GM19240 (cell line): Measurements from ENCODE around the gene RAB26.
"Not testable (repeated sequence)": the region's sequence is repeated elsewhere in the genome, so short reads cannot be mapped to it uniquely, and the experiment has no call there.

Experiments
- DNase-seq: peaks from one replicate; pipeline ENCODE4 v3.0.0; 2011; ENCODE audit warnings: low spot score; ENCODE audit not compliant: insufficient read length

Gene RAB26, protein sequence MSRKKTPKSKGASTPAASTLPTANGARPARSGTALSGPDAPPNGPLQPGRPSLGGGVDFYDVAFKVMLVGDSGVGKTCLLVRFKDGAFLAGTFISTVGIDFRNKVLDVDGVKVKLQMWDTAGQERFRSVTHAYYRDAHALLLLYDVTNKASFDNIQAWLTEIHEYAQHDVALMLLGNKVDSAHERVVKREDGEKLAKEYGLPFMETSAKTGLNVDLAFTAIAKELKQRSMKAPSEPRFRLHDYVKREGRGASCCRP

DNA sequence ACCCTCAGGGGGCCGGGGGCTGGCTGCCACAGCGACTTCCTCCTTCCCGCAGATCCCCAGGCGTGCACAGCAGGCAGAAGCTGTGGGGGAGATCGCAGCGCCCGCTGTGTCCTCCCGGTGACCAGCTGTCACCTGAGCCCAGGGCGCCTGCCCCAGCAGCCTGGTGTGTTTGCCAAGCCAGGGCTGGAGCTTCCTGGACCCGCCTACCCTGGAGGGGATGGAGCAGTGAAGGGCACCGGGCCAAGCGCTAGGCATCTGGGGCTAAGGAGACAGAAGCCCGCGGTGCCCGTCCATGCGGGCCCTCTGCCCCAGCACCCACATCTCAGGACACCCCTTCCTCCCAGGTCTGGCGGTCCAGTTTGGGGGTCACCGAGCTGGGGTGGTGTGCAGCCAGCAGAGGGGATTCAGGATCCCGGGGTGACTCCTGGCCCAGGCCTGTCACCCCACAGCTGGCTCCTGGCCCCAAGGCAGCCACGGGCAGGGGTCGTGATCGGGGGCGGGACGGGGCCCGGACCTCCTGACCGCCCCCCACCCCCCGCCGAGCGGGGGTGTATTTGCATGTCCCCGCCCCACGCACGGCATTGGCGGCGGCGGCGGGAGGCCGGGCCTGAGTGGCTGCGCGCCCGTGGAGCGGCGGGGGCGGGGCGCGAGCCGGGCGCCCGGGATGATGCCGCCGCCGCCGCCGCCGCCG is at the start of gene RAB26:
Gene RAB26, plus strand, starts transcription at position 645 of the 691 bp plus-strand sequence. CDS start 159 bp downstream, outside the sequence.
- no peak for DNase-seq

DNA sequence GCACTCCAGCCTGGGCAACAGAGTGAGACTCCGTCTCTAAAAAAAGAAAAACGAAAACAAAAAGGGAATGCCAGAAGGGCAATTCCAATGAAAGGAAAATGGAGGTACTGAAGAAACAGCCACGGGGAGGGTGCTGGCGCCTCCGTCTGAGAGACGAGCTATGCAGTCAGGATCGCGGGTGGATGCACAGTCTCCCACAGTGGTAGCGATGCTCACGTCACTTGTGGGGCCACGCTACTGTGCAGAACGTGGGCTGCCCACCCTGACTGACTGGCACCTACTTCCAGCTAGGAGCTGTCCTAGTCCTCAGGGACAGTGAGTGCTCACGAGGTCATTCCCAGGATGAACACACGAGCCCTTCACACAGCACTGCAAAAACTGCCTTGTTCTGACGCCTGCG is 46.8 kb upstream of the RAB26 start:
- DNase-seq, result not testable (repeated sequence)

DNA sequence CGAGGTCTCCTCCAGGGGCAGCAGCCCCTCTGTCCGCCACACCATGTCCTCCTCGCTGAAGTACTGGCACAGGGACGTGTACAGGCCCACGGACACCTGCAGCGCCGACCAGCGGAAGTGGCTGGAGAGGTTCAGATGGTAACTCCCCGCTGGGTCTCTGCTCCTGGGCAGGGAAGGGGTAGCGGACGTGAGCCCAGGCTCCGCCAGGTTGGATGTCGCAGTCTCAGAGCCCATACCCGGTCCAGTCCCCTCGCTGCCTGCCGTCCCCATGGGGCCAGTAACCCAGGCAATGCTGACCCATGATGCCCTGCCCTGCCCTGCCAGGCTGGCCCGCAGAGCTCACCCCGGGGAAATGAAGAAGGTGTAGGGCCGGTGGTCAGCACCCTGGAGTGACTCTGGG is 46.0 kb upstream of the RAB26 start:
- no peak for DNase-seq

DNA sequence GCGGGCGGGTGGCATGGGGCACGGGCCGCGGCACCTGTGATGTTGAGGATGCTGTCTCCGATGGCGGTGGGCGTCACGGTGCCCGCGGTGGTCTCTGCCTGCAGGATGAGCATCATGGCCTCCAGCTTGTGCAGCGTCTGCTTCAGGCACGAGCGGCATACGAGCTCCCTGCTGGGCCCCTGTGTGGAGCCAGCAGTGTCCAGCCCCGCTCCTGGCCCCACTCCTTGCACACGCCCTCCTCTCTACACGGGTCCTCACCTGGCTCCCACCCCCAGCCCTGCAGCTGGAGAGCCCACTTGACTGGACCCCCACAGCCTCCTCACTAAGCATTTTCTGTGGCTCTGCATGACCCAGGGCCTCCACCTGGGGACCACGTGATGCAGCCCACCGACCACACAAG is 44.0 kb upstream of the RAB26 start:
- DNase-seq, result not testable (repeated sequence)

DNA sequence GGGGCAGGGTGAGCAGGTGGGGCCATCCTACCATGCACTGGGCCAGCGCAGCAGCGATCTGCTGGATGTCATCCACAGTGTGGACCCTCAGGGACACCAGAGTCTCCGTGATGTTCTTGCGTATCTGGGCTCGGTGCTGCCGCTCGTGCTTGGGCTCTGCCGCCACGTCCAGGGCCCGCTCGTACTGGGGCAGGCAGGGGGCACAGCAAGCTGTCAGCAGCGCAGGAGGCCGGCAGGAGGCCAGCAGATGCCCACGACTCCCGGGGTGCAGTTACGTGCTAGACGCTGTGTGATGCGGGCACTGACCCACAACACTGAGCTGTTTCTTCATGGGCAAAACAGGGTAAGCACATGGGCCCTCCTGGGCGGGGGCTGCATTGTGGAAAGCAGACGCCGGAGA is 43.1 kb upstream of the RAB26 start:
- not testable (repeated sequence) for DNase-seq

DNA sequence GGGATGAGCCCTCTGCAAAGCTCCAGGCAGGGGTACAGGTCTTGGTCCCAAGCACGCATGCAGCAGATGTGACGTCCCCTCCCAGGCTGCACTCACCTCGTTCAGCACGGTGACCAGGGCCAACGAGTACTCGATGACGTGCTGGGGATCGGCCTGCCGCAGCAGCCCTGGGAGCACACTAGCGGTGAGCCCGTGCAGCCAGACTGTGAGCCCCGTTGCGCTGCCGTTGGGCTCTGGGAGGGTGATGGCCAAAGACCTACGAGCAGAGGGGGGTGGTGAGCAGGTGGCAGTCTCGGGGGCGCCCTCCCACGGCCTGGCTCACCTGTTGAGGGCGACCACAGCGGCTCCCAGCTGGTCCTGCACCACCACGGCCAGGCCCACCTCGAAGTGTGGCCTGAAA is 42.7 kb upstream of the RAB26 start:
- not testable (repeated sequence) for DNase-seq

DNA sequence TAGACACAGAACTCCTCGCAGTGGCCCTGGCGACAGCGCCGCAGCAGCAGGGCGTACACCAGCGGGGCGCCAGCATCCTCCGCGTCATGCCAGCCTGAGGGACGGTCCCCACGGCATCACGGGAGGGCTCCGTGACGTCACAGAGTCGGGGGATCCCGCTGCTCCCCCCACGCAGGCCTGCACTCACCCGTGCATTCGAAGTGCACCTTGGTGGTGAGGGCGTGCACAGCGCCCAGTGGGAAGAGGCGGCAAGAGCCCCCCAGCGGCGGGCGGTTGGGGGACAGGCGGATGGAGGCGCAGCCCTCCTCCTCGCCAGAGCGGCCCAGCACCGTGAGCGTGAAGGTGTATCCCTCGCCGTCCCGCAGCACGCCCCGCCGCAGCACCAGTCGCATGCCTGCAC is 42.2 kb upstream of the RAB26 start:
- not testable (repeated sequence) for DNase-seq

DNA sequence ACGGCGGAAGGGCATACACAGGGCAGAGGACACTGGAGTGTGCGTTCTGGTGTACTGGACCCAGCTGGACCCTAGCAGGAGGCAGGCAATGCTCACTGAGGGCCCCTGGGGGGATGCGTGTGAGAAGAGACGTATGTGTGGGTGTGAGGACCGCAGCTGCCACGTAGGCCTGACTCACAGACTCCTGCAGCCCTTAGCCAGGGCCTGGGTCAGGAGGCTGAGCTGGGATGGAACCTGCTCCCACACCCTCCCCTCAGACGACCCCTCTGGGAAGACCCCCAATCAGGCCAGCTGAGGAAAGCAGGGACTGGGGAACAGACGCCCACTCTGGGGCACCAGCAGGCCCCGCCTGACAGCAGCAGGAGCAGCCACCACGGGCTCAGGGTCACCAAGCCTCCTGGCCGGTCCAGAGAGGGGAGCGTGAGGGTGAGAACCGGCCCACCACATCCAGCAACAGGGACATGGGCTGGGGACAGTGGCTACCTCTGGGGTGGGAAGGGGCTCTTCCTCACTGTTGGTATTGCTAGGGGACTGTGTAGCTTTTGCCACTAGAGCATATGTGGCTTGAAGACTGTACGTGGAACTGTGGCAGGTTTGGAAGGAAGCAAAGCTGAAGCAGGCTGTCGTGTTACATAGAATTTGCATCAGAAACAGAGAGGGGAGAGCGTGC is 41.2 kb upstream of the RAB26 start:
- not testable (repeated sequence) for DNase-seq

DNA sequence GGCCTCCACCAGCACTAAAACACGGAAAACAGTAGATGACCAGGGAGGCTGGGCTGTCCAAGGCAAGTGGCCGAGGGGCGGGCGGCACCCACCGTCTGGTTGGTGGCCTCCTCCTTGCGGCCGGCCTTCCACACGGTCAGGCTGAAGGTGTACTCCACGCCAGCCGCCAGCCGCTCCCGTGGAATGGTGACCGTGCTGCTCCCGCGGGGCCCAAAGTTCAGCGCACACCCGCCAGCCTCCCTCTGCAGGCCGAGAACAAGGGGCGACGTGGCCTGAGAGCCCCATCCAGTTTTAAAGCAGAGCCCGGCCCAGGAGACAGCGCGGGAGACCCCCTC is 40.7 kb upstream of the RAB26 start:
- DNase-seq, result not testable (repeated sequence)

DNA sequence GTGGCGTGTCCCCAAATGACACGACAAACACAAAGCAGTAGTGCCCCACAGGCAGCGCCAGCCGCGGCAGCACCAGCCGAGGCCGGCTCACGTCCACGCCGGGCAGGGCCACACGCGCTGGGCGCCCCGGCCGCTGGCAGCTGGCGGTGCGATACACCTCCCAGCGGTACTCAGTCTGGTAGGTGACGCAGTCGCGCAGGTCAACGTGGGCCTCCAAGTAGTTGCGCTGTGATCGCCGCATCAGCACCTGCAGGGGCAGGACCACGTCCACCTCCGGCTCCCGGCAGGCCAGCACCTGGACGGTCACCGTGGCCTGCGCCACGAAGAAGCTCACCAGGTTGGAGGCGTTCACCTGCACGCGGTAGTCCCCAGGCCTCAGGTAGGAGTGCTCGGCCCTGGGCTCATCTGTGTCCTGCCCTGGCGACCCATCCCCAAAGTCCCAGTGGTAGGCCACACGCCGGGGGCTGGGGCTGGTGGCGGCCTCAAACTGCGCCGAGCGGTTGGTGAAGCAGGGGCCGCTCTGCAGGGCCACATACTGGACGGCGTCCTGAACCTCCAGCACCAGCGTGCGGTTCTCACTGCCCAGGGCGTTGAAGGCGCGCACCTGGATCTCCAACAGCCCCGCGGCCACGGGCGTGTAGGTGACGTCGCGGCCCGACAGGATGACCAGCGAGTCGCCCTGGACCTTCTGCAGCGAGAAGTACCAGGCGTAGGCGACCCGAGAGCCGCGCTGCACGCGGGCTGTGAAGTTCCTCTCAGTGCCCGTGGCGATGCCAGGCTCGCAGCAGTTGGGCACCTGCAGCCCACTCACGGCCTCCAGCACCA is 39.8 kb upstream of the RAB26 start:
- DNase-seq, result not testable (repeated sequence)

DNA sequence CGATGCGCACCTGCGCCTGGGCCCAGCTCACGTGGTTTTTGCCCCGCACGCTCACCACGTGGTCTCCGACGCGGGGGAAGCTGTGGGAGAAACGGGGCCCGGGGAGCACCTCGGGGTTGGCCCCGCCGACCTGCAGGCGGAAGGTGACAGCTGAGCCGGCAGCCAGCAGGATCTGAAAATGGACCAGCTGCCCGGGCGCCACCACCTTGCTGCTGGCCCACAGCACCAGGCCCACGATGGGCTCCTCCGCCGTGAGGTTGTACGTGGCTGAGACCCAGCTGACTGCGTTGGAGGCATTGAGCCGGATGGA is 39.2 kb upstream of the RAB26 start:
- DNase-seq, result not testable (repeated sequence)

DNA sequence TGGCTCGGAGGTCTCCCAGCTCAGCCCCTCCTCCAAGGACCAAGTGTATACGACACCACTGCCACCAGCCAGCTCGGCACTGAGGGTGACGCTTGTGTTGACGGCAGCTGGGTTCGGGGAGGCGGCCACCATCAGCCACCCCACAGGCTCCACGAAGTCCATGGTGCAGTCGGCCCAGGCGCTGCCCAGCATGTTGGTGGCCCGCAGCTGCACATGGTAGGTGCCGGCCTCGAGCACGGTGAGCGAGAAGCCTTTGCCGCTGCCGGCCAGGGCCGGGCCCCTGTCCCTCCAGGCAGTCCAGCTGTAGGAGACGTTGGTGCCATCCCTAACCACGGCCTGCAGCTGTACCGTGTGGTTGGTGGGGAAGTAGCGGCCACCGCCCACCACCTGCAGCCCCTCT is 38.6 kb upstream of the RAB26 start:
- not testable (repeated sequence) for DNase-seq

DNA sequence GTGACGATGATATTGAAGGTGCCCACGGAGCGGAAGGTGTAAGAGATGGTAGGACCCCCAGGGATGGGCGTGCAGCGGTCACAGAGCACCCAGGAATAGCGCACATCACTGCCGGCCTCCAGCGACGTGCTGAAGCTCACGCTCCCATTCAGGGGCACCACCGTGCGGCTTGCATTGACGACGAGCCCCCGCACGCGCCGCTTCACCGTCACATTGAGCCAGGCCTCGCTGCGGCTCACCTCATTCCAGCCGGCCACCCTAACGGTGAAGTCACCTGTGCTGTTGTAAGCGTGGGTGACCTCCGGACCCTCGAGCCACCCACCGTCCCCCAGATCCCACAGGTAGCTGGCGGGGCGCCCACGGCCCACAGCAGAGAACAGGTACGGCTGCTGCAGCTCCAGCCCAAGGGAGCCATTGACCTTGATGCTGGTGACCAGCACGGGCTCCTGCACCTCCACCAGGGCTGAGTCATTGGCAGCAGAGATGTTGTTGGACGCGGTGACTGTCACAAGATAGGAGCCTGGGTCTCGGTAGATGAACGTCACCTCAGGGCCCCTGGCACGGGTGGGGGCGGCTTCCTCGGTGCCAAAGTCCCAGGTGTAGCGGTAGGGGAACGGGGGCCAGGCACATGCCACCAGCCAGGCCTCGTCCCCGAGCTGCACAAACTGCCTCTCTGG is 38.0 kb upstream of the RAB26 start:
- not testable (repeated sequence) for DNase-seq

DNA sequence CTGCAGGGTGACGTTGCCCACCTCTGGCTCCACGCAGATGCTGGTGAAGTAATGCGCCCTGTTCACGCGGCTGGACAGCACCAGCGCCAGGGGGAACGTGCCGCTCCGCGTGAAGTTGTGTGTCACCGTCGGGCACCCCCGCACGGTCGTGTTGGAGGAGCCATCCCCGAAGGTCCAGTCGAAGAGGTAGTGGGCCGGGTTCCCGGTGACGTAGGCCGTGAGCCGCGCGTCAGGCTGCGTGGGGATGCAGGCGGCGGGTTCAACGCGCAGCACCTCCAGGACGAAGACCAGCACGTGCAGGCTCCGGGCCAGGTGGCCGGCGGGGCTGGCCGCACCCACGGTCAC is 37.4 kb upstream of the RAB26 start:
- not testable (repeated sequence) for DNase-seq

DNA sequence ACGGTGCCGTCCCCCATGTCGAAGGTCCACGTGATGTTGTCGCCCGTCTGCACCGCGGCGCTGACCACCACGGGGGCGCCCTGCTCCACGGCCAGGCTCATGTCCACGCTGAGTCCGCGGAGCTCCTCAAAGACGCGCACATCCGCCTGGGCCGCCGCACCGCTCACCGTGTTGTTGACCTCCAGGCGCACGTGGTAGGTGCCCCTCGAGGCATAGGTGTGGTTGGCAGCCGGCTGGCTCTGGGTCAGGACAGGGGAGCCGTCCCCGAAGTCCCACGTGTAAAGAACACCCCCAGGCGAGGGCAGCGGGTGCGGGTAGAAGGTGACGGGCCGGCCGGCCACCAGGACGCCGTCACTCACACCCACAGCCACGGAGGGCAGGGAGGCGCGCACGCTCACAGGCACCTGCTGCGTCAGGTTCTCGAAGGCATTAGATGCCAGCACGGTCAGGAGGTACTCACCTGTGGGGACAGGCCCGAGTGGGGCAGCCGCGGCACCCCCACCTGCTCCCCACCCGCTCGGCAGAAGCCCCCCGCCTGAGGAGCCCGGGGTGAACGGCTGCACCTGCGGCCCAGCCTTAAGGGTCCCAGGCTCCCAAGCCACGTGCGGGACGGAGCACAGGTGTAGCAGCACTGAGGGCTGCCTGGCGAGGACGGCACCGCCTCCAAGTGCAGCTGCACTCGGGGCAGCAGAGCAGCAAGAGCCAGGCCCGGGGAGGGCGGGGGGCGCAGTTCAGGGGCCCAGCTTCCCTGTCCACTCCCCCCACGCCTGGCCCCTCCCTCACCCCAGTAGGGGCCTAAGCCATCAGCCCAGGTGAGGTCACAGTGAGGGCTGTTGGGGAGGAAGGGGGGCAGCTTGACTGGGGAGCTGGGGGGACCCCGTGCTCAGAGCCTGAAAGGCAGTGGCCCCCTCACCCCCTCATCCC is 36.8 kb upstream of the RAB26 start:
- not testable (repeated sequence) for DNase-seq

DNA sequence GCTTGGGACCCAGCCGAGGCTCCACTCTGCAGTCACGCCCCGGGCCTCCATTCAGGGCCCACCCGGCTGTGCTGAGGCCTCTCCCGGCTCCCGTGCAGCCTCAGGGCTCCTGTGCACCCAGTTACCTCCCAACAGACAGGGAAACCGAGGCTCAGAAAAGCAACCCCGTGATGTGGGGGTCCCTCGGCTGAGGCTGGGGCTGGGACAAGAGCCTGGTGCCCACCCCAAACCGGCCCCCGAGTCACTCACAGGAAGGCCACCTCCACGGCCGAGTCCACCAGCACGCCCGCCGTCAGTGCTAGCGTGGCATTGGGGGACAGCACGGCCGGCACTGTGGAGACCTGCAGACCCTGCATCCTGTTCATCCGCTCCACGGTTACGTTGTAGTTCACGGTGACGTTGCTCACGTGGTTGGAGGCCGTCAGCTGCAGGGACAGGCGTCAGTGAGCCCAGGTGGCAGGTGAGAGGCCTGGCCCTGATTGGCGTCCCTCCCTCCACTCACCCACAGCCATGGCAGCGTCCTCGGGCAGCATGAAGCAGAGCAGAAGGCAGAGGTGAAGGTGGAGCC is 35.8 kb upstream of the RAB26 start:
- DNase-seq, result not testable (repeated sequence)

DNA sequence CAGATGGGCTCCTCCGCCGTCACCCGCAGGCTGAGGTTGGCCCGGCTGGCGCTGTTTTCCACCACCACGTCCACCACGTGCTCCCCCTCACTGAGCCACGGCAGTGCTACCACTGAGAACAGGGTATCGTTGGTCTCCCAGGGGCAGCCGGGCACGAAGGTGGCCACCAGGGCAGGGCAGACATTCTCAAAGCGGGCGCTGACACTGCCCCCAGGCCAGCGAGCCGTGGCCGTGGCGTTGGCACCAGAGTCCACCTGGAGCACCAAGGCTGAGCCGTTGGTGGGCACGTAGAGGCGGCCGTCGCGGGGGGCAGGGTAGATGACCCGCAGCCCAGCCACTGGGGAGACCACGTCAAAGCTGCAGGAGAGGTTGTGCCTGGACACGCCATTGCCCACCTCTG is 34.2 kb upstream of the RAB26 start:
- not testable (repeated sequence) for DNase-seq

DNA sequence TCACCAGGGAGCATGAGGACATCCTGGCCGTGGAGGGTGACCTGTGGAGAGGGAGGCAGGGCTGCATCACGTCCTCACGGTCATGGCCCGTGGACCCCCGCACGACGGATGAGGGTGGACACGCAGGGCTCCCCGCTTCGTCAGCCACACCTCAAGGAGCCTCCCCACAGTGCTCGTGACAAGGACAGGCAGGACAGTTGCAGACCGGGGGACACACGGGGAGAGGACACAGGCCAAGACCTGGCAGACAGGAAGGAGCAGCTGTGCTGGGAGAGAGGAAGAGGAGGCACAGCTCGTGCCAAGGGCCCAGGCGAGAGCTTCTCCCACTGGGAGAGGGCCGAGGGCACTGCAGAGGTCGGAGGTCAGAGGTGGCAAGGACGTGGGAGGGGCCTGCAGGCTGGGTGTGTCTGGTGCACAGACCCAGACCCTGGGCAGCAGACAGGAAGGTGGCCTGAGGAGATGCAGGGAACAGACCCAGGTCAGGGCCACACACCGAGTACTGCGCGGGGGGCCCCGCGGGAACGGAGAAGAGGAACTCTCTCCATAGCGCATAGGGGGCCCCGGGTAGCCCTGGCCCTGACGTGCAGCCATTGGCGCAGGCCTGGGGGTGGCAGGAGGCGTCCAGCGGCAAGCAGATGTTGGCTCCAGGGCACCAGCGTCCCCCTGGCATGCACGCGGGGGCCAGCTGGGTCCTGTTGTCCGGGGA is 33.4 kb upstream of the RAB26 start:
- not testable (repeated sequence) for DNase-seq

DNA sequence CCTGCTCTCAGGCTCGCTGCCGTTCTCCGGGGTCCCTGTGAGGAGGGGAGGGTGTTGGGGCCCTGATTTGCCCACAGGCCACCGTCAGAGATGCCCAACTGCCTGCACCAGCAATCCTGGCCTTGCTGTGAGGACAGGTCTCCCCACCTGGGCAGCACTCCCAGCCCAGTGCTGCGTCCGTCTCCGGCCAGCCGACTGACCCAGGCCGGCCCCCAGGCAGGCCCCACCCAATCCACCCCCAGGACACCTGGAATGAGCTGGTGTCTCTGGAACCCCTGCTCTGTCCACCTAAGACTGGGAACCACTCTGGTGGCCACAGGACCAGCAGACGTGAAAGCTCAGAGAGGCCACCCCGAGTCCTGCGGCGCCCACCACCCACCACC is 32.8 kb upstream of the RAB26 start:
- DNase-seq, result no peak
